HepG2 (cell line): ENCODE results near the gene SLBP. TPM values are rescaled to one million over a fixed set of nuclear protein-coding genes. Genes with fewer than 3 reads are reported as not detected.

Experiments used
- ATAC-seq: fragments of 200-7000 bp; cut with Tn5 transposase; 3 replicates; pipeline ENCODE4 v1.9.1; 2020; ENCODE audit warnings: mild to moderate bottlenecking, moderate library complexity
- BruUV-seq: library from RNA; stranded (reverse); fragments of 400-500 nt; replicated peaks from 2 replicates; lab custom pipeline; 2021; lab: Mats Ljungman, UMichigan
- CTCF ChIA-PET: fragments of 300-600 bp; formaldehyde crosslinking; extraction: SDS; loops from one replicate; lab custom pipeline; 2021; ENCODE audit warnings: low total read pairs, inconsistent platforms, low intra/inter-chr PET ratio; lab: Yijun Ruan, JAX
- POLR2A ChIA-PET: fragments of 350-600 bp; sonication (Branson Sonifier 250); formaldehyde crosslinking; loops from one replicate; lab custom pipeline; 2020; ENCODE audit warnings: antibody characterized with exemption, inconsistent platforms; lab: Yijun Ruan, JAX
- DNase-seq: peaks from one replicate; pipeline ENCODE4 v3.0.0-alpha.2; 2015; ENCODE audit warnings: low spot score
- FAIRE-seq: peaks from 3 replicates; lab custom pipeline; 2011; peaks lifted over from hg19 to GRCh38; lab: Jason Lieb, UNC
- H2AFZ ChIP-seq: one replicate; pipeline ENCODE4 v1.6.1; 2011; ENCODE audit warnings: low read length, inconsistent platforms
- H3K27ac ChIP-seq: fragments of 300-600 bp; 3 replicates; pipeline ENCODE4 v1.8.0; 2011; ENCODE audit warnings: mixed run types, mild to moderate bottlenecking, mixed read lengths, low read length, inconsistent platforms; ENCODE audit not compliant: insufficient read depth; ENCODE audit errors: extremely low read length
- H3K27me3 ChIP-seq, 2 experiments: fragments of 200-600 bp in 1 of 2; 2 replicates in 1 of 2; 3 replicates in 1 of 2; pipeline versions ENCODE4 v1.6.0 to v1.8.0; 2011; ENCODE audit warnings: low read length in 2 of 2, mild to moderate bottlenecking in 2 of 2, moderate library complexity in 2 of 2, inconsistent platforms in 1 of 2; ENCODE audit not compliant: insufficient read depth in 2 of 2, control insufficient read depth in 1 of 2
- H3K36me3 ChIP-seq, 2 experiments: fragments of 200-600 bp in 1 of 2; replicated peaks in 1 of 2; 2 replicates in 1 of 2; 3 replicates in 1 of 2; pipeline versions ENCODE4 v1.5.1 to v1.8.0; 2011; ENCODE audit warnings: low read length in 2 of 2, inconsistent platforms in 1 of 2; ENCODE audit not compliant: insufficient read depth in 2 of 2, control insufficient read depth in 1 of 2
- H3K4me1 ChIP-seq: 2 replicates; pipeline ENCODE4 v1.5.1; 2012; ENCODE audit warnings: low read length, inconsistent platforms; ENCODE audit not compliant: insufficient read depth
- H3K4me2 ChIP-seq: 2 replicates; pipeline ENCODE4 v1.6.0; 2011; ENCODE audit warnings: low read depth, low read length, inconsistent platforms
- H3K4me3 ChIP-seq, 3 experiments: fragments of 200-600 bp in 1 of 3; sonication (generic), shearing (Covaris generic) in 1 of 3; replicated peaks in 1 of 3; 2 replicates each; pipeline ENCODE4 v1.5.1; 2011 to 2016; ENCODE audit warnings: low read length in 3 of 3, inconsistent platforms in 2 of 3, low read depth in 2 of 3, mild to moderate bottlenecking in 2 of 3, control low read depth in 1 of 3, mixed read lengths in 1 of 3; ENCODE audit not compliant: insufficient read depth in 1 of 3
- H3K79me2 ChIP-seq: one replicate; pipeline ENCODE4 v1.6.1; 2011; ENCODE audit warnings: low read length, inconsistent platforms; ENCODE audit not compliant: insufficient read depth
- H3K9ac ChIP-seq: 2 replicates; pipeline ENCODE4 v1.6.0; 2011; ENCODE audit warnings: mild to moderate bottlenecking, low read depth, low read length, inconsistent platforms; ENCODE audit not compliant: insufficient read depth
- H3K9me3 ChIP-seq: 2 replicates; pipeline ENCODE4 v1.5.1; 2012; ENCODE audit warnings: mild to moderate bottlenecking, low read length
- H4K20me1 ChIP-seq: 2 replicates; pipeline ENCODE4 v1.6.0; 2011; ENCODE audit warnings: inconsistent platforms, mild to moderate bottlenecking, low read length, moderate library complexity; ENCODE audit not compliant: insufficient read depth
- ATAD3A ChIP-seq: sonication (generic); formaldehyde crosslinking; IDR thresholded peaks from 2 replicates; pipeline ENCODE4 v1.4.0; 2020; ENCODE audit warnings: missing genetic modification reagents
- ATRX ChIP-seq: sonication (generic); formaldehyde crosslinking; IDR thresholded peaks from 2 replicates; pipeline ENCODE4 v1.4.0; 2020; ENCODE audit warnings: missing genetic modification reagents, borderline replicate concordance
- DNMT3B ChIP-seq: conservative IDR thresholded peaks from 2 replicates; pipeline ENCODE4 v1.6.1; 2016; ENCODE audit warnings: missing biosample characterization, control low read depth
- PAF1 ChIP-seq: IDR thresholded peaks from 2 replicates; pipeline ENCODE4 v1.6.1; 2016; ENCODE audit warnings: missing genetic modification reagents, missing compliant biosample characterization
- TBX3 ChIP-seq: fragments of 450-650 bp; IDR thresholded peaks from 2 replicates; pipeline ENCODE4 v1.6.1; 2017; ENCODE audit warnings: antibody characterized with exemption, mild to moderate bottlenecking, inconsistent platforms, borderline replicate concordance
- ZNF225 ChIP-seq: sonication (generic); formaldehyde crosslinking; IDR thresholded peaks from 2 replicates; pipeline ENCODE4 v1.4.0; 2020; ENCODE audit warnings: mild to moderate bottlenecking, missing genetic modification reagents
- ZNF335 ChIP-seq: sonication (generic); formaldehyde crosslinking; IDR thresholded peaks from 2 replicates; pipeline ENCODE4 v1.4.0; 2020; ENCODE audit warnings: missing genetic modification reagents
- ZNF431 ChIP-seq: sonication (generic); formaldehyde crosslinking; IDR thresholded peaks from 2 replicates; pipeline ENCODE4 v1.9.0; 2022; ENCODE audit warnings: missing genetic modification reagents, low read depth, mild to moderate bottlenecking, borderline replicate concordance
- WGBS: methylation state at CpG from one replicate; pipeline ENCODE4 v1.1.6; 2017; ENCODE audit warnings: low lambda C conversion rate; 5-methylcytosine and 5-hydroxymethylcytosine counted together
- in situ Hi-C: cut with HindIII; loops from 2 replicates; pipeline ENCODE4 v1.10.0; 2017; ENCODE audit warnings: low pct_unique_long_range_greater_than_20kb; ENCODE audit not compliant: extremely low pct_ligation_motif_present
- intact Hi-C: fragments of 100-400 bp; cut with micrococcal nuclease; formaldehyde crosslinking; loops from one replicate; pipeline ENCODE4 v1.10.0; 2022; ENCODE audit not compliant: unreplicated experiment
- polyA plus RNA-seq, 8 experiments: library from polyadenylated mRNA; depleted of rRNA in 3 of 8; stranded (reverse) in 7 of 8; unstranded in 1 of 8; fragments of >200 nt; fragmentation: Illumina TruSeq in 4 of 8; extraction: Trizol in 4 of 8; gene quantifications; 2 replicates each; pipeline versions ENCODE4 v1.2.1 to v1.2.3, GENCODE V29; 2011 to 2016; ENCODE audit warnings: low read depth in 4 of 8, missing spikeins in 1 of 8, mixed read lengths in 1 of 8; ENCODE audit not compliant: insufficient read depth in 1 of 8
- total RNA-seq, 5 experiments: library from RNA; depleted of rRNA; stranded (reverse); fragments of >200 nt; fragmentation: Illumina TruSeq; extraction: Trizol; gene quantifications; 2 replicates each; pipeline ENCODE4 v1.2.3, GENCODE V29; 2016; ENCODE audit warnings: low read depth in 1 of 5
- TF ChIP-seq, protein P1 (sequence below): sonication (generic); formaldehyde crosslinking; IDR thresholded peaks from 2 replicates; pipeline ENCODE4 v1.4.0; 2020; ENCODE audit warnings: missing genetic modification reagents

SLBP gene
- total and polyA plus RNA-seq, 2 of the 13 experiments (the other 11 are each of a cell fraction or from before 2014, with no cell fraction given) = 43.9 to 104 TPM

DNA sequence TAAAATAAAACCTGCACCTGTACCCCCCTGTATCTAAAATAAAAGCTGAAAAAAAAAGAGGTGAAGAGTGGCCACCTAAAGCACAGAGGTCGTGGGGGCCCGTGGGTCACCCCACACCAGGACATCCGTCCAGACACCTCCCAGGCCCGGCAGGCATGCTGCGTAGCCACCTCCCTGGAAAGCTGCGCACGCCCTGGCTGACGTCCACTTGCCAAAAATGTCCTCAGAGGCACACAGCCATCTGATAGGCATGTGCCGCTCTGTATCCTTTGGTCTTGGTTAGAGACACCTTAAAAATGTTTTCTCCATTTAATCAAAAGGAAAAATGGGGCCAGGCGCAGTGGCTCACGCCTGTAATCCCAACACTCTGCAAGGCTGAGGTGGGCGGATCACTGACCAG, 45.7 kb downstream of the SLBP start:
- Histone ChIP-seq H4K20me1 (no peaks in the 10 kb centered on the region), H3K27ac (no peak overlapping the region), H3K27me3 (0 out of 5 replicates have a peak, but pooled peaks cover 0 to 1% of the 10 kb centered on the region in 2 experiments), H3K4me1 (peaks cover 4% of the 10 kb centered on the region), H3K36me3 (no peaks in the 10 kb centered on the region), H3K4me2 (no peak overlapping the region), H3K9ac (no peak overlapping the region), H3K9me3 (no peaks in the 10 kb centered on the region), H3K4me3 (no peak overlapping the region)
- no peak for ATAC-seq
- in situ Hi-C loops = no loop called here
- CTCF ChIA-PET = no interaction called here
- DNase-seq = no peak
- no peak for FAIRE-seq
- no TSS peak for BruUV-seq
- WGBS = 73% methylated on average over 11 of the region's 12 CpGs
- TF ChIP-seq ZNF431 (CRISPR knock-in tag) (no peak), ATAD3A (CRISPR knock-in tag) (no peak), ATRX (no peak), ZNF335 (CRISPR knock-in tag) (no peak), PAF1 (CRISPR knock-in tag) (no peak), ZNF225 (CRISPR knock-in tag) (no peak), TBX3 (no peak), DNMT3B (CRISPR knock-in tag) (no peak)
- TF ChIP-seq, protein P1, sequence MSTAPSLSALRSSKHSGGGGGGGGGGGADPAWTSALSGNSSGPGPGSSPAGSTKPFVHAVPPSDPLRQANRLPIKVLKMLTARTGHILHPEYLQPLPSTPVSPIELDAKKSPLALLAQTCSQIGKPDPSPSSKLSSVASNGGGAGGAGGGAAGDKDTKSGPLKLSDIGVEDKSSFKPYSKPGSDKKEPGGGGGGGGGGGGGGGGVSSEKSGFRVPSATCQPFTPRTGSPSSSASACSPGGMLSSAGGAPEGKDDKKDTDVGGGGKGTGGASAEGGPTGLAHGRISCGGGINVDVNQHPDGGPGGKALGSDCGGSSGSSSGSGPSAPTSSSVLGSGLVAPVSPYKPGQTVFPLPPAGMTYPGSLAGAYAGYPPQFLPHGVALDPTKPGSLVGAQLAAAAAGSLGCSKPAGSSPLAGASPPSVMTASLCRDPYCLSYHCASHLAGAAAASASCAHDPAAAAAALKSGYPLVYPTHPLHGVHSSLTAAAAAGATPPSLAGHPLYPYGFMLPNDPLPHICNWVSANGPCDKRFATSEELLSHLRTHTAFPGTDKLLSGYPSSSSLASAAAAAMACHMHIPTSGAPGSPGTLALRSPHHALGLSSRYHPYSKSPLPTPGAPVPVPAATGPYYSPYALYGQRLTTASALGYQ (CRISPR knock-in tag) = no peak
- TF ChIP-seq, all 625 proteins: peak for 0
- H2AFZ ChIP-seq = no peak overlapping the region
- intact Hi-C loops = no loop called here
- H3K79me2 ChIP-seq = no peaks in the 10 kb centered on the region
- POLR2A ChIA-PET = no interaction called here
